ENCODE results near the gene LRP5.

DNA sequence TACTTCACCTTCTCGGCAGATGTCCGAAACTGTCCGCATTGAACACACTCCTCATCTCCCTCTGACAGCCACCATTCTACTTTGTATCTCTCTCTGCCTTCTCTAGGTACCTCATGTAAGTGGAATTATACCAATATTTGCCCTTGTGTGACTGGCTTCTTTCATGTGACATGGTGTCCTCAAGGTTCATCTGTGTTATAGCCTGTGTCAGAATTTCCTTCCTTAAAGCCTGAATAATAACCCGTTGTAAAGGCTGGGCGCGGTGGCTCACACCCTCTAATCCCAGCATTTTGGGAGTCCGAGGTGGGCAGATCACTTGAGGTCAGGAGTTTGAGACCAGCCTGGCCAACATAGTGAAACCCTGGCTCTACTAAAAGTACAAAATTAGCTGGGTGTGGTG, 107.8 kb downstream of the LRP5 start:
- TF ChIP-seq EZH2 (IDR thresholded peaks at IDR 0.05; ENCODE audit: low read depth) = no peak
- TF ChIP-seq, protein P1, sequence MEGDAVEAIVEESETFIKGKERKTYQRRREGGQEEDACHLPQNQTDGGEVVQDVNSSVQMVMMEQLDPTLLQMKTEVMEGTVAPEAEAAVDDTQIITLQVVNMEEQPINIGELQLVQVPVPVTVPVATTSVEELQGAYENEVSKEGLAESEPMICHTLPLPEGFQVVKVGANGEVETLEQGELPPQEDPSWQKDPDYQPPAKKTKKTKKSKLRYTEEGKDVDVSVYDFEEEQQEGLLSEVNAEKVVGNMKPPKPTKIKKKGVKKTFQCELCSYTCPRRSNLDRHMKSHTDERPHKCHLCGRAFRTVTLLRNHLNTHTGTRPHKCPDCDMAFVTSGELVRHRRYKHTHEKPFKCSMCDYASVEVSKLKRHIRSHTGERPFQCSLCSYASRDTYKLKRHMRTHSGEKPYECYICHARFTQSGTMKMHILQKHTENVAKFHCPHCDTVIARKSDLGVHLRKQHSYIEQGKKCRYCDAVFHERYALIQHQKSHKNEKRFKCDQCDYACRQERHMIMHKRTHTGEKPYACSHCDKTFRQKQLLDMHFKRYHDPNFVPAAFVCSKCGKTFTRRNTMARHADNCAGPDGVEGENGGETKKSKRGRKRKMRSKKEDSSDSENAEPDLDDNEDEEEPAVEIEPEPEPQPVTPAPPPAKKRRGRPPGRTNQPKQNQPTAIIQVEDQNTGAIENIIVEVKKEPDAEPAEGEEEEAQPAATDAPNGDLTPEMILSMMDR (conservative IDR thresholded peaks at IDR 0.05) = no peak
